Astrocyte of the cerebellum (primary cell): ENCODE measurements around the gene STRN.

Source experiments
- DNase-seq: peaks from one replicate; pipeline ENCODE4 v3.0.0-alpha.2; 2011; ENCODE audit warnings: low read depth
- H3K4me3 ChIP-seq: 2 replicates; pipeline ENCODE4 v1.5.1; 2011; ENCODE audit warnings: mild to moderate bottlenecking, low read depth, low read length, moderate library complexity
- in situ Hi-C: cut with HindIII; loops from 2 replicates; pipeline ENCODE4 v1.10.0; 2017; ENCODE audit warnings: low sequenced_read_pairs
- TF ChIP-seq, protein P1 (sequence below): IDR thresholded peaks from 2 replicates; pipeline ENCODE4 v1.5.1; 2012; ENCODE audit warnings: low read length, low read depth, moderate library complexity, mild to moderate bottlenecking; ENCODE audit errors: missing control alignments

The STRN gene

DNA sequence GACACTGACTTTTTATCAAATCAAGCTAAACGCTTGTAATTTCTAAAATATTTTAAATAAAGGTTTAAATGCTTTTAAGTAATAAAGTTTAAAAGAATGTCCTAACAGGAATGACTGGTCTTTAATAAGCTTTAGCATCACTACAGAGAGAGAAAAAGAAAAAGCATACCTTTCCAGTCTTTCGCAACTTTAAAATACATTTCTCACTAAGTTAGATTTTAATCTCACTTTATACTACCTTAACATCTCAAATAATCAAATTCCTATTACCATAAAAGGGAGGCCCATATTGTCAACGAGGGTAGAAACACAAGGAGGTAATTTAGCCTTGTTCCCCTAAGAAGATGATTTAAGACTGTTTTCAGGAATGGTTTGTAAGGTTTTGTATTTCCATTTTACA lies 80.7 kb downstream of the STRN start:
- TF ChIP-seq, protein P1, sequence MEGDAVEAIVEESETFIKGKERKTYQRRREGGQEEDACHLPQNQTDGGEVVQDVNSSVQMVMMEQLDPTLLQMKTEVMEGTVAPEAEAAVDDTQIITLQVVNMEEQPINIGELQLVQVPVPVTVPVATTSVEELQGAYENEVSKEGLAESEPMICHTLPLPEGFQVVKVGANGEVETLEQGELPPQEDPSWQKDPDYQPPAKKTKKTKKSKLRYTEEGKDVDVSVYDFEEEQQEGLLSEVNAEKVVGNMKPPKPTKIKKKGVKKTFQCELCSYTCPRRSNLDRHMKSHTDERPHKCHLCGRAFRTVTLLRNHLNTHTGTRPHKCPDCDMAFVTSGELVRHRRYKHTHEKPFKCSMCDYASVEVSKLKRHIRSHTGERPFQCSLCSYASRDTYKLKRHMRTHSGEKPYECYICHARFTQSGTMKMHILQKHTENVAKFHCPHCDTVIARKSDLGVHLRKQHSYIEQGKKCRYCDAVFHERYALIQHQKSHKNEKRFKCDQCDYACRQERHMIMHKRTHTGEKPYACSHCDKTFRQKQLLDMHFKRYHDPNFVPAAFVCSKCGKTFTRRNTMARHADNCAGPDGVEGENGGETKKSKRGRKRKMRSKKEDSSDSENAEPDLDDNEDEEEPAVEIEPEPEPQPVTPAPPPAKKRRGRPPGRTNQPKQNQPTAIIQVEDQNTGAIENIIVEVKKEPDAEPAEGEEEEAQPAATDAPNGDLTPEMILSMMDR = no peak
- in situ Hi-C loops = loop anchor here (5.0 kb wide), 1 partner anchor 33 kb away; no protein-coding TSS in a partner anchor
- DNase-seq = no peak
- H3K4me3 ChIP-seq = no peak overlapping the region

DNA sequence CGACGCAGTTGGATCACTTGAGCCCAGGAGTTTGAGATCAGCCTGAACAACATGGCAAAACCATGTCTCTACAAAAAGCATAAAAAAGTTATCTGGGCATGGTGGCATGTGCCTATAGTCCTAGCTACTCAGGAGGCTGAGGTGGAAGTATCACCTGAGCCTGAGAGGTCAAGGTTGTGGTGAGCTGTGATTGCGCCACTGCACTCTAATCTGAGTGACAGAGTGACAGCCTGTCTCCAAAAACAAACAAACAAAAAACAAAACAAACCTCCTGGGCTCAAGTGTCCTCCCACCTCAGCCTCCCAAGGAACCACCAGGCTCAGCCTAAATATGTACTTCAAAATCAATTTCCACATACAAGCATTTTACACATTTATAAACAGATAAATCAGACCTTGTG lies 83.8 kb downstream of the STRN start:
- no peak overlapping the region for H3K4me3 ChIP-seq
- in situ Hi-C loops = no loop called here
- TF ChIP-seq, protein P1 = no peak
- DNase-seq = no peak

DNA sequence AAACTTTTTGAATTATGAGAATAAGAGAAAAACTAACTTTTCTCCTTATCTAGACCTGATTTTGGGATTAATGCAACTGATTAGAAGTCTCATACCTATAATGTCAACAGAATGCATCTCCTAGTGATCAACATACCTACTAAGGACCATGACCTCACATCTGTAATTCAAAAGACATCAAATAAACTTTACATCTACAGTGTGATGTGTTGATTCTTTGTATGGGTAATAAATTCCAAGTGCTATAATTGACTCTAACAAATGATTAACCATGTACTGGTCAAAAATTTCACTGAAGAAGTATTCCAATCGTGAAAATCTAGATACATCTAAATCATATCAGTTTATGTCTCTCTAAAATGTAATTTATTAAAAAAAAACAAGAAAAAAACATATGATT lies 84.5 kb downstream of the STRN start:
- no peak overlapping the region for H3K4me3 ChIP-seq
- DNase-seq = no peak
- in situ Hi-C loops = no loop called here
- TF ChIP-seq, protein P1 = no peak

DNA sequence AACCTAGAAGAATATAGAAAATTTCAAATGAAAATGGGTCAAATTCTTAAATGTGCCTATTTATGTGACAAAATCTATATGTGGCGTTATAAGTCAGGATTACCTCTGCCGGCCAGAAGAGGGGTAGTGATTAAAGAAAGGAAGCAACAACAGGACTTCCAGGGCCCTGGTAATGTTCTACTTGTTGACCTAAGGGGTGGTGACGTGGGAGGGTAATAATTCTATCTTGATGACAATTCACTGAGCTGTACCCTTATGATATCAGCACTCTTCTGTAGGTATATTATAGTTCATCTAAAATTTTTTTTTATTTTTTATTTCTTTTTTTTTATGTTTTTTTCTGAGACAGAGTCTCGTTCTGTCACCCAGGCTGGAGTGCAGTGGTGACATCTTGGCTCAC lies 87.9 kb downstream of the STRN start:
- in situ Hi-C loops = no loop called here
- no peak for DNase-seq
- no peak overlapping the region for H3K4me3 ChIP-seq
- TF ChIP-seq, protein P1 = no peak

DNA sequence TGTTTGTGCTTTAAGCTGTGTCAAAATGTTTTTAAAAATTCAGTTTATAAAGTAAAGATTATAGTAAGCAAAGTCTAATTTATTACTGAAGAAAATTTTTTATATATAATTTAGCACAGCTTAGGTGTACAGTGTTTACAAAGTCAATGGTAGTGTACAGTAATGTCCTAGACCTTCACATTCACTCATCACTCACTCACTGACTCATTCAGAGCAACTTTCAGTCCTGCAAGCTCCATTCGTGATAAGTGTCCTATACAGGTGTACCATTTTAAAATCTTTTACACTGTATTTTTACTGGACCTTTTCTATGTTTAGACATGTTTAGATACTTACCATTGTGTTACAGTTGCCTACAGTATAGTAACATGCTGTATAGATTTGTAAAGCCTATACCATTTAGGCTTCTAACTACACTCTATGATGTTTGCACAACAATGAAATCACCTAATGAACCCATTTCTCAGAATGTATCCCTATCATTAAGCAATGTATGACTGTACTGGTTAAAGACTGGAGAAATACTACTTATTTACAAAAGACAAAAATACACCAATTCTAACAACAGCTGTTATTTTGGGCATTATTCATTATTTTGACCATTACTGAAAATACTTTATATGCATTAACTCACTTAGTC lies 95.1 kb downstream of the STRN start:
- in situ Hi-C loops = no loop called here
- TF ChIP-seq, protein P1 = no peak
- no peak for DNase-seq
- H3K4me3 ChIP-seq = no peak overlapping the region

DNA sequence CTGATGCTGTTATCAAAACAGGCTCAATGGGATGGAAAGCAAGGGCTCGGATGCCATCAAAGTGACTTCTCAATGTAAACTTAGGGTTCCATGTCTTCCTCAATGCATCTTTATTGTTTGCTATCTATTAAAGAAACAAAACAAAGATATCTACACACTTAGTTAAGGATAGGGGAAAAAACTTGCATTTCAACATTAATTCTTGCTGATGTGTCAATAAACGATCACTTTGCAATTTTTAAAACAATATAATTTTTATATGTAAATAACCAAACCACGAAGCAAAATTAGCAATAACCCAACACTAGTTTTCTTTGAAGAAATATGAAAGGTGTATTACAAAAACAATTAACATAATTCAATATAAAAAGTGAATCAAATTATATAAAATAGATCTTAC lies 96.7 kb downstream of the STRN start:
- no peak overlapping the region for H3K4me3 ChIP-seq
- in situ Hi-C loops = no loop called here
- DNase-seq = no peak
- TF ChIP-seq, protein P1 = no peak

DNA sequence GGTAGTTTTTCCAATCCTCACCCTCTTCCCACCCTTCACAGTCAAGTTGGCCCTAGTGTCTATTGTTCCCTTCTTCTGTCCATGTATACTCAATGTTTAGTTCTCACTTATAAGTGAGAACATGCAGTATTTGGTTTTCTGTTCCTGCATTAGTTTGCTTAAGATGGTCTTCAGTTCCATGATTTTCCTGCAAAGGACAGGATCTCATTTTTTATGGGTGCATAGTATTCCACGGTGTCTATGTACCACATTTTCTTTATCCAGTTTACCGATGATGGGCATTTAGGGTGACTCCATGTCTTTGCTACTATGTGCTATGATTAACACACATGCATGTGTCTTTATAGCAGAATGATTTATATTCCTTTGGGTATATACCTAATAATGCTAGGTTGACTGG lies 104.4 kb downstream of the STRN start:
- TF ChIP-seq, protein P1 = no peak
- no peak overlapping the region for H3K4me3 ChIP-seq
- DNase-seq = no peak
- in situ Hi-C loops = no loop called here
